ENCODE data around the gene DCPS.
"Not testable (repeated sequence)": the region's sequence is repeated elsewhere in the genome, so short reads cannot be mapped to it uniquely, and the experiment has no call there.

DCPS gene

DNA sequence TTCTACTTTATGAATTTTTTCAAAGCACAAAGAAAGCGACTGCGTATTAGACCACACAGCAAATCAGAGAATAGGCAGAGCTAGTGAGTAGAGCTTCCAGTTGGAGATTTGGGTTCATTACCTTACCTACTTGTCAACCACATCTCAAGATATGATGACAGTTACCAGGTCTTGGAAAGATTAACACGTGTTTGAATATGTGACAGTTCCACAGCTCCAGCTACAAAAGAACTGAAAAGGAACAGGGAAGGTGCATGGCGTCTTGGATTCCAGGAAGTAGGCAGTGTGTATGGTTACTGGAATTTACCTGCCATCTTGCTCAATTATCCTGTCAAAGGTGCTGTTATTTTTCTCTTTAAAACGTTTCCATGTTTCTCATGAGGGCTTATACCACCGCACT, 15.6 kb upstream of the DCPS start:
- no peak for DNase-seq (ENCODE audit: low read depth)

DNA sequence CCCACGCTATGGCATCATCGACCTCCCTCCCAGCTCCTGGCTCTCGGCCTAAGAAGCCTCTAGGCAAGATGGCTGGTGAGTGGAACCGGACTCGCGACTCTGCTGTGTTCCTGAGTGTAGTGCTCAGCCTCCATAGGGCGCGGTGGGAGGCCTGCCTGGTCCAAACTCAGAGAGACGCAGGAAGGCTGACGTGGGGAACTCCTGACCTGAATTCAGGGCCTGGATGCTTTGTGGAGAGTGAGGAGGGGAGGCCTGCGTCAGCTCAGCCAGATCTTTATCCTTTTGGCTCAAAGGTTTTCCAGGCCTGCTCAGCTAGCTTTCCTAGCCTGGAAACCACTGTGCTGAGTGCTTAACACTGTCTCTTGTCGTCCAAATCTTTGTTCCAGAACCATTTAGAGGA, 13.0 kb upstream of the DCPS start:
- DNase-seq (ENCODE audit: low read depth), result no peak

DNA sequence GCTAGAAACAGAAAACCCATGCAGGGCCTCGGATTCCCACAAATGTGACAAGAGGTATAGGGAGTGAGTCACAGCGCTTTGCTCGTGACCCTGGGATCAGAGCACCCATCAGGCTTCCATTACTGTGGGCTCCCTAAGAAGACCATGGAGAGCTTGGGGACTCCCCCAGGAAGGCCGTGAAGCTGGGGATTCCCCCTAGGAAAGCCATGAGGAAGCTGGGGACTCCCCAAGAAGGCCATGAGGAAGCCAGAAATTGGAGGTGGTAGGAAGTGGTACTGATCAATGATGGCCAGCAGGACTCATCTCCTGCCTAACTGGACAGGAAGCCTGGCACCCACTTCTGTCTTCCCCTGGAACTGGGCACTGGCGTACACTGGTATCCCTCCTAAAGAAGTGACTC, 10.1 kb upstream of the DCPS start:
- DNase-seq (ENCODE audit: low read depth), result no peak

DNA sequence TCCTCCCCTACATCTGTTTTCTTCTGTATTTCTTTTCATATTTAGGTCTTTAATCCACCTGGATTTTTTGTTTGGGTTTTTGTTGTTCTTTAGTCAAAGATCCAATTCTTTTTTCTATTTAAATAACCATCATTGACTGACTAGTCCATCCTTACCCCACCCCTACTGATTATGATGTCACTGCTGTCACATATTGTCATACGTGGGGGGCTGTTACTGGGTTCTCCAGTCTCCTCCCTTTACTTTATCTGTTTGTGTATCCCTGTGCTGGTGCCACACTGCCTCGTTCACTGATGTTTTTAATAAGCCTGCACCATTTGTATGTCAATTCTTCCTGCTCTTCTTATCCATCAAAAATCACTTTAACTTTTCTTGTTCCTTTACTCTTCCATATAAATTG, 6.9 kb upstream of the DCPS start:
- no peak for DNase-seq (ENCODE audit: low read depth)

DNA sequence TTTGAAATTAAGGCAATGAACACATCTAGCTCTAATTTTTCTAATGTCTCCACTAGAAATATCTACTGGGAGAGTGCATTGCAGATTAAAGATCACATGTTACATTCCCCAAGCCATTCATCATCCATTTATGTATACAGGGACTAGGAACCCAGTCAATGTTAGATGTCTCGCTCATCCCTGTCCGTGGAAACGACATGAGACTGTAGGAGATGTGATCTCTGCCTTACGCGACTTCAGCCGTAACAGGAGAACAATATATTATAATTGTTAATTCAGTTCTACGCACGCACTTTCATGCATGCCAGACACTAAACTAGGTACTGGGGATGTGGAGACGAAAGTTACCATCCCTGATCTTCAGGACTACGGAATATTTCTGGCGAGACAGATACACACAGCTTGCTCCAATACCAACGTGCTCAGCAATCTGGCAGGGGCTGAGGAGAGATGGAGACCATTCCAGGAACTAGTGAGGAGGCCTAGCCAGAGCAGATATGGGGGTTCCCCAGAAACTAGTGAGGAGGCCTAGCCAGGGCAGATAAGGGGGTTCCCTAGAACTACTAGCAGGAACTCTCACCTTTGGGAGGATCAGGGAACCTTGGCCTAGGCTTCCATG, 706 bp downstream of the DCPS start:
- DNase-seq (ENCODE audit: low read depth), result no peak

DNA sequence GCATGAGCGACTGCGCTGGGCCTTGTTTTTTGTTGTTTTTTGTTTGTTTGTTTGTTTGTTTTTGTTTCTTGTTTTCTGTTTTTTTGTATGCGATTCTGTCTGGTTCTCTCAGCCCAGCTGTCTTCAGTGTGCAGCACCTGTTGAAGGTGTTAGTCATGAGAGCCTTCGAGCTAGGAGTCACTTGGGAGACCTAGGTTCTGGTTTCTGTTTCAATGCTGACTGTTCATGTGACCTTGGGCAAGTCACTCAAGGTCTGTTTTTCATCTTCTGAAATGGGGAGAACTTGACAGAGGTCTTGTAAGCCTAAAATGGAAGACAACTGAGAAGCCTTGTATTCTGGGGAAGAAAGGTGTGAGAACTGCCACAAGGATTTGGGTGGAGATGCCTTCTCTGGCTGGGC, 1.8 kb downstream of the DCPS start:
- no peak for DNase-seq (ENCODE audit: low read depth)

DNA sequence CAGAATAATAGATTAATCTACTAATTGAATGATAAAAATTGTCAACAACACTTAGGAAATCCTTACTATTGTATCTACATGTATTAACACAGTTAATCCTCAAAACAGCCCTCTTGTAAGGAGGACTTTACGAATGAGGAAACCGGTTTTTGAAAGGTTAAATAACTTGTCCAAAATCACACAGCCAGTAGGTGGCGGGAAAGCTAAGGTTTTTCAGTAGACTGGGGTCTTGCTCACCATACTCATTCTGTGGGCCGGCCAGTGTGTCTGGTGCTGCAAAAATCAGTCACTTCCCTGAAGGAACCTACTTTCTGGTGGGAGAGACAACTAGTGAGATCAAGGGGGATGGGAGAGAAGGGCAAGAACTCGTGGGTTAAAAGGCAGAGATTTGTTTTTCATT, 3.8 kb downstream of the DCPS start:
- DNase-seq (ENCODE audit: low read depth), result no peak

DNA sequence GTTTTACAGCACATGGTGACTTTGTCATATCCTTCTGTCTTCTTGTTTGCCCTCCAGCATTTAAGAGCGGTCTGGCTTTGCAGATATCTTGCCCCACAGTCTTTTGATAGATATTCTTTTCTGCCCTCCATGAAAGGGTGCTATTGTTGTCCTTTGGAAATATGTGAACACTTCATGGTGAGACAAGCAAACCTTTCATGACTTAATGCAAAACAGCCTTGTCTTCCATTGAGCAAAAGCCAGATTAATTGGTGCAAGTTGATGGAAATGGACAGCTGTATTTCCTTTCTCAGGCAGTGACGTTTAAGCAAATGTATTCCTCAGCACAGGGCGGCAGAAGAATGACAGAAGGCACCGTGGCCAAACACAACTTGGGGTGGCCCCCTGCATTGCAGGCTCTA, 4.4 kb downstream of the DCPS start:
- no peak for DNase-seq (ENCODE audit: low read depth)

DNA sequence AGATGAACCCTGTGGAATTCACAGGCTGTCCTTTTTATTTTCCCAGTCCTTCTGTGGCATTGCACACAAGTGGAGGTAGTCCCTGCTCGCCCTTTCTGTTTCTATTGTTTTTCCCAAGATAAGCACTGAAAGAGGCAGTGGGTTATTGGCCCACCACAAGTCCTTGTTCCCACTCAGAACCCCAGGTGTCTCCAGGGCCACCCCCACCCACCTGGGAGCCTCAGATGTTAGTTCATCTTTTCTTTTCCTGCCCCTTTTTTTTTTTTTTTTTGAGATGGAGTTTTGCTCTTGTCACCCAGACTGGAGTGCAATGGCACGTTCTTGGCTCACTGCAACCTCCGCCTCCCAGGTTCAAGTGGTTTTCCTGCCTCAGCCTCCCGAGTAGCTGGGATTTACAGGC, 4.9 kb downstream of the DCPS start:
- not testable (repeated sequence) for DNase-seq (ENCODE audit: low read depth)

DNA sequence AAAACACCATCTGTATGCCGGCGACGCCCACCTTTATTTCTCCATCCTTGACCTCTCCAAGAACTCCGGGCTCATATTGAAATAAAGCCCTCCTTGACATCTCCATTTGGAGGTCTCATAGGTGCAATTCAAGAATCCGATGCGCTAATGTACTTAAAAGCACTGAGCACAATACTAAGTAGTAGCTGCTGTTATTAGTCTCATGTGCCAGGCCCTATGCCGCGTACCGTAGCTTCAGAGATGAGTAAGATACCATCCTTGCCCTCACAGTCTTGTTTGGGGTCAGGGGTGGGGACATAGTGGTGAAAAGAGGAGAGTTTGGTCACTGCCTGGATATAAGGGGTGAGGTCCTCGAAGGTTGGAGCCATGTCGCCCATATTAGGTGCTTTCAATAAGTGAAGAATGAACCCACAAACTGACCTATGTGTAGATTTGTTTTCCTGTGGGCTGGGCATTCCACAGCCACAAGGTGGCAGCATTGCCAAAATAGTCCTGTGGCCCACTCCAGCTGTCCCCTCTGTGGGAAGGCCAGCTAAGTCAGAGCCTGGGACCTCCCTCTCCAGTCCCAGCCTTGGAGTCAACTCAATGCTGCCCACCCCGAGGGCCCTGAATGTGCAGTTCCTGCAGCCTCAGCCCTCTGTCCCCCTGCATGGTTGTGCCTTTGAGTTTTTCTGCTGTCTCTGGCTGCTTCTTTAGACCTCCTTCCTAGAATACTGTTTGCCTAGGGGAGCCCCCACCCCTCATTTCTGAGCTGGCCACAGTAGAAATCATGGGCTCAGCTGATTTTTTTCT, 6.5 kb downstream of the DCPS start:
- peak; percentile 15 for DNase-seq (ENCODE audit: low read depth)

DNA sequence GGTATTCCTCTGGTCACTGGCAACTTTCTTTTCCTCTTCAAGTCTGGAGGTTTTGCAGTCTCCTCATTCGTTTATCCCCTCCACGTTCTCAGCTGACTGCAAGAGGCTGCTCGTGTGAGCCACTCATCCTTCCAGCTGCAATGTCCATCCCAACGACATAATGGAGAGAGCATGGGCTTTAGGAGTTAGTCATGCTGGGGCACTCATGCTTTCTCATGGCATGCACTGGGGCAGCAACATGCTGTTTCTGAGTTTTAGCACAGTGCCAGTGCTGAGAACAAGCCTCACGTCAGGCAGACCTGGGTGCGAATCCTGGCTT, 7.1 kb downstream of the DCPS start:
- DNase-seq (ENCODE audit: low read depth), result no peak

DNA sequence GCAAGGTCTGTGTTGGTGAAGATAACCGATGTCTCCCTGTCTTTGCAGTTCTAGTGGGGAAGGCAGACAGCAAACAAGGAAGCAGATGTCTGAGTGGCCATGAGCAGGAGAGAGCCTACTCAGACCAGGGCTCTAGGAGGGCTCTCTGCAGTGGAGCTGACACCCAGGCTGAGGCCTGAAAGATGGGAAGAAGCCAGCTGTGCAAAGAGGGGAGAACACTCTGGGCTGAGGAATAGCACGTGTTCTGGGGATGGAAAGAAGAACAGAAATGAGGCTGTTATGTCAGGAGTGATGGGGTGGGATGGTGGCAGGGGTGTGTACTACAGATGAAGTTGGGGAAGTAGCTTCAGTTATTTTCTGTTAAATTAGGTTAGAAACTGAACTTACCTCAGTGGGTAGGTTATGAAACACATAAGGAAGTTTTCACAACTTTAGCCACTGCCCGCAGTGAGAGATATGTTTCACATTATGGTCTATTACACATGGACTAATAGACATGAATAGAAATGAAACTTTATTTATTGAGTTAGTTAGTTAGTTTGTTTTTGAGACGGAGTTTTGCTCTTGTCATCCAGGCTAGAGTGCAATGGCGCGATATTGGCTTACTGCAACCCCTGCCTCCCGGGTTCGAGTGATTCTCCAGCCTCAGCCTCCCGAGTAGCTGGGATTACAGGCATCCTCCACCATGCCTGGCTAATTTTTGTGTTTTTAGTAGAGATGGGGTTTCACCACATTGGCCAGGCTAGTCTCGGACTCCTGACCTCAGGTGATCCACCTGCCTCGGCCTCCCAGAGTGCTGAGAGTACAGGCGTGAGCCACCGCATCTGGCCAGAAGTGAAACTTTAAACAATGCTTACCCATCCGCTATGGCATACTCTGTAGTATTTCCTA, 7.8 kb downstream of the DCPS start:
- DNase-seq (ENCODE audit: low read depth), result no peak

DNA sequence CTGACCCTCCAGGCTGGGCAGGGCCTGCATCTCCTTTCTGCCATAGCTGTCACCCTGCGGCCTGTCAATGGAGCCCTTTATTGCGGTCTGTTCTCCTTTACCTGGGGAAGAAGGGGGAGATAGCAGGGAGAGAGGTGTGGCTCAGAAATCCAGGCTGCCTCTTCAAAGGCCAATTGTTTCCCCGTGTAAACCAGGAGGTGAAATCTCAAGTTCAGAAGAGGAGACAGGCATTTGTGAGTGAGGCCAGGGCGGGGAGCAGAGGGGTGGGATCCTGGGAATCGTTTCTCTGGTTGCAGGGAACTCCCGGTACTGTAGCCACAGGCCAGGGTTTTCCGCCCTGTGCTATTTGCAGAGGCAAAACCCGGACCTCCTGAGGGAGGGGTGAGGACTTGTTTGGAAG, 9.1 kb downstream of the DCPS start:
- DNase-seq (ENCODE audit: low read depth), result no peak

DNA sequence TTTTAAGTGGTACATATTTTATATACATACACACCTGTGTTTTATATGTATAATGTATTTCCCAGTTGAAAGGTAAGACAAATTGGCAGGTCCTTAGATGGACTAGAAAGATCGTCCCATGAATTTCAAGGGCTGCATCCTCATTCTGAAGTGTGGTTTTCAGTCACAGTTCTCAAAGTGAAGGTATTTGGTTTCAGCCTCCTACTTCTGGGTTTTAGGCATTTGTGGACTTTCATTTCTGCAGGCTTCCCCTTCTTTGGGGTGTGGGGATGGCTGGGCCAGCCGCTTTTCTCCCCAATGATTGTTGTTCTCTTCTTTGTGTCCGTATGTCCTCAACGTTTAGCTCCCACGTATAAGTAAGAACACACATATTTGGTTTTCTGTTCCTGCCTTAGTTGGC, 10.0 kb downstream of the DCPS start:
- no peak for DNase-seq (ENCODE audit: low read depth)

DNA sequence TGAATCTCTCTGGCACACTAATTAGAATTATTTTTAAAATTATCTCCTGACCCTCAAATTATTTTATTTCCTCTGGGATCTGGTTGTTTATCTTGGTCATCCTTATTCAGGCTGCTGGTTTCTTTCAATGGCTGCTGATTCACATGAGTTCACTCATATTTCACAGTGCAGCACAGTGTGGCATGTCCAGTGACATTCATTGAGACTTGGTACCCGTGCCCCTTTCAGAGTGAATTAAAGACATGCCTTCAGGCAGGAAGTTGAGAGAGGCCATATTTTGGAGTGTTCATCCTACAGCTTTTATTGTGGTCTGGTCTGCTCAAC, 13.5 kb downstream of the DCPS start:
- DNase-seq (ENCODE audit: low read depth), result no peak

DNA sequence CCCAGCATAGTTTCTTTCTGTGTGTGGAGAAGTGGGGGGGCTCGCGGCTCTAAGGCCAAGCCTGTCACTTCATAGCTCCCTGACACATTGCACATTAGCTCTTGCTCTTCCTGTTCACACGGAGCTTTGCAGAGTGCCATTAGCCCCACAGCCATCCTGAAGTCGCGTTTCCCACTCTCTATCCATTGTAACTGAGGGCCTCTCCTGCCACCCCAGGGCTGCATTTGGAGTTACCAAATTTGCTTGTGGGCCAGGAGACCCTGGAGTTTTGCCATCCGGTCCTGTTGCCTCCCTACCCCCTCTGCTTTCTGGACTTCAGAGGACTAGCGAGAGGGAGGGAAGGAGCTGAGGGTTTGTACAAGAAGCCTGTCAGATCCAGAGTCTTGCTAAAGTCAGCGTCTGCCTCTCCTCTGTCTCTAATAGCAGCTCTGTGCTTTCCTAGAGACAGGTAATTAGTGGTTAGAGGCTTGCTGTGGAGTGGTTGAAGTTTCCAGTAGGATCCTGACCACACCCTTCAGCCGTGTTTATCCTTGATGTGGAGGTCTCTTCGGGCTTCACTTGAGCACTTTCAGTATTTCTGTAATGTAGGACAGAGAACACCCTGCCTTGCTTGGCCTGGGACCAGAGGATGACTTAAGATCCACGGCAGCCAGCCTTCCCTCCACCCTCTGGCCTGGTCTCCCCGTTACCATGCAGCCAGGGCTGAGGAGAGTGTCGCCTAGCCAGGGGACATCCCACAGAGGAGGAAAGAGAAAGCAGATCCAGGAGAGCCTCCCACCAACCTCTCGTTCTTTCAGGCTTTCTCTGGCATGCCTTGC, 14.1 kb downstream of the DCPS start:
- no peak for DNase-seq (ENCODE audit: low read depth)

DNA sequence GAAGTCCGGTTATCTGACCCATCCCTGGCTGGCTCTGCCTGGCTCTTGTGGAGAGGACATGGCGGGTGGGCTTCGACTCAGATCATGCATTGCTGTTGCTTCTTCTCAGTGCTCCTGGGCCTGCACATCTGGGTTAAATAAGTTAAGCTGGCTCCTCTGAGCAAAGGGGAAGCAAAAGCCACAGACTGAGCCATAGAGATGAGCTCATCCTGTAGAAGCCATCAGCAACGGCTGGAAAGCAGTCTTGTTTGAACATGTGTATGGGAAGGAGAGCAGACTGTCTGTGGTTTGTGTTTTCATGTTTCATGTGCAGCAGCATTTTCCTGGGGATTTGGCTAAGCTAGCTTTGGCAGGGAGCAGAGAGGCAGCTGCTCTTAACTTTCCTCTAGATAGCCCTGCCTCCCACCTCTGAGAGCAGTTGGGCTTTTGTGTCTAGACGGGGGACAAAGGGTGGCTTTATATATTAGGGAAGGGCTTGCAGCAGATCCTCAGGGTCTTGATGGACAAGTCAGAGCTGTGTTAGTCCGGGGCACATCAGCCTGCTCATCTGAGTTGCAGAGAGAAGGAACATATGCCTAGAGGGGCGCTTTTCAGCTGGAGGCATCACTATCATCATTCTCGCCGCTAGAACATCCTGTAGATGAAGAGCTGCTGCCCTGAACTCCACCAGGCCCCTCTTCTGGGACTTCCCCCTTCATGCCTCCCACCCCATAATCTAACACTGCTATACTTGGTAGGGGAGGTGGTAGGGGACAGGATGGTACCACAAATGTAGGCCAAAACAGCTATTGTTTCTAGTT, 14.9 kb downstream of the DCPS start:
- no peak for DNase-seq (ENCODE audit: low read depth)

DNA sequence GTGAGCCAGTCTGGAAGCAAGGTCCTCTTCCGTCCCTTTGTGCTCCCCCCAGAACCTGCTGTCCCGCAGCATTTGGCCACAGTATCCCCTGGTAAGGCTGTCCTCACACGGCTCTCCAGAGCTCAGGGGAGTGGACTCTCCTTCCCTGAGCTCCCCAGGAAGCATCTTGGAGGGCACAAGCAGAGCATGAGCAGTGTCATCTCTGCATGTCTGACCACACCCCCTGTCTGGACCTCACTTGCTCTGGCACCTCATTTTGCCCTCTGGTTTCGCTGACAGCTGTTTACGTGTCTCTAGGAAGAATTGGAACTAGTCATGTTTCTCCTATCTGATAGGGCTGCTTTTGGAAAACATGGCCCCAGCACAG, 15.5 kb downstream of the DCPS start:
- DNase-seq (ENCODE audit: low read depth), result no peak

DNA sequence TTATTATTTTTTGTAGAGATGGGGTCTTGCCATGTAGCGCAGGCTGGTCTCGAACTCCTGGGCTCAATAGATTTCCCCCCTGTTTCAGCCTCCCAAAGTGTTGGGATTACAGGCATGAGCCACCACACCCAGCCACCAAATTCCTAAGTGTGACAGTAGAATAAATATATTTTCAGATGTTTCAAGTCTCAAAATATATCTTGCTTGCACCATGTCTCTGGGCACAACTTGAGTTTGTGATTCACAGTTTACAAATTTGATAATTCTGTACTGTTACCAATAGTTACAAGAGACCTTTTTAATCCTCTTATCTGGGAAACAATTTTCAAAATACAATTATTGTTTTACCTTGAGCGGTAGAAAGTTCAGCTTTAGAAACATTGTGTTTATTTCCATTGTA, 19.1 kb downstream of the DCPS start:
- no peak for DNase-seq (ENCODE audit: low read depth)

DNA sequence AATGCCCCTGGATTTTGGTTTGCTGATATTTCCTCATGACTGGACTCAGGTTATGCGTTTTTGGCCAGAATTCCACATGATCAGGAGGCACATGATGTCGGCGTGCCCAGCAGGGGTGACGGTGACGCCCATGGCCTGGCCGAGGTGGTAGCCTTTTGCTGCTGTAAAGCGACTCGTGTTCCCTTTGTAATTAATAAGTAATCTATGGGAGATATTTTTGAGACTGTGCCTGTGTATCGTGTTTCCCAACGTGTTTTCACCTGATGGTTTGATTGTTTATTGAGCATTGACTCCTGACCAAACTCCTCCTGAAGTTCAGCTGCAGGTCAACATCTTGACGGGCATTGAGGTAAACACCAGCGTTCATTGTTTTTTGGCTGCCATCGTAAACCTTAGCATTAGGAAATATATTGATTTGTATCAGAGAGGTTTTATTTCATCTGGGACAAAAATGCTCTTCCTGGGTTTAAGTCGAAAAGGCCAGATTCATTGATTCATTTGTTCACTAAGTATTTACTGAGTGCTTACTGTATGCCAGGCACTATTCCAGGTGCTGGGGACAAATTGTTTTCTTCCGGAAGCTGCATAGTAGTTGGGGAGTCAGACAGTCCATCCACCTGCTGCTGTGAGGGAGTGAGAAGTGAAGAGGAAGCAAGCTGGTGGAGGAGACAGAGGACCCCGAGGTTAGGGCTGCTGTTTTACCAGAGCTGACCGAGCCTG, 23.6 kb downstream of the DCPS start:
- no peak for DNase-seq (ENCODE audit: low read depth)

DNA sequence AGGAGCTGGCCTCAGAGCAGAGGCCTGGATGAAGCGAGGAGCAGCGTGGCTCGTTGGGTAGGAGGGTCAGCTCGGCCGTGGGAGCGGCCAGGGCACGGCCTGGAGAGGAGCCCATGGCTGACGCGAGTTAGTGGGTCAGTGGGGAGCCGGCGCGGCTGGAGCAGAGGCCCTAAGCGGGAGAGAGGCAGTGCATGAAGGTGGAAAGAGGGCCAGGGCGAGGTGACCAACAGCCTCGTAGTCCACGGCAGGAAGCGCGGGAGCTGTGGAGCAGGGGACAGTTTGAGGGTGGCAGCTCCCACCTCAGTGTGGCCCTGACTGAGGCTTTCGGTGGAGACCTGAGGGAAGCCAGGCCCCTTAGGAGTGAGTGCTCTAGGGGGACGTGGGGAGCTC, 24.1 kb downstream of the DCPS start:
- DNase-seq (ENCODE audit: low read depth), result no peak
